ENCODE results near the gene CRADD.

Gene CRADD

GRCh38 chr12:93673084-93673483 is 4.1 kb upstream of the CRADD start:
- DNase-seq: no peak

GRCh38 chr12:93674386-93674785 is 2.8 kb upstream of the CRADD start:
- no peak for DNase-seq

GRCh38 chr12:93676408-93677194 is 574 bp upstream of the CRADD start:
- no peak for DNase-seq

DNA sequence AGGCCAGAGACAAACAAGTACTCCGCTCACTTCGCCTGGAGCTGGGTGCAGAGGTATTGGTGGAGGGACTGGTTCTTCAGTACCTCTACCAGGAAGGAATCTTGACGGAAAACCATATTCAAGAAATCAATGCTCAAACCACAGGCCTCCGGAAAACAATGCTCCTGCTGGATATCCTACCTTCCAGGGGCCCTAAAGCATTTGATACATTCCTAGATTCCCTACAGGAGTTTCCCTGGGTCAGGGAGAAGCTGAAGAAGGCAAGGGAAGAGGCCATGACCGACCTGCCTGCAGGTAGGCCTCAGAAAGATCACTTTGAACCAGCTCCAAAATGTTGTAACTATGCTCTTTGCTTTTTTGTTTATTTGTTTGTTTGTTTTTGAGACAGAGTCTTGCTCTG is 1.6 kb downstream of the CRADD start:
- no peak for DNase-seq

GRCh38 chr12:93679308-93679925 is 2.2 kb downstream of the CRADD start:
- no peak for DNase-seq

- DNase-seq: no peak
Observed at GRCh38 chr12:93680006-93680405, 2.8 kb downstream of the CRADD start.

DNA sequence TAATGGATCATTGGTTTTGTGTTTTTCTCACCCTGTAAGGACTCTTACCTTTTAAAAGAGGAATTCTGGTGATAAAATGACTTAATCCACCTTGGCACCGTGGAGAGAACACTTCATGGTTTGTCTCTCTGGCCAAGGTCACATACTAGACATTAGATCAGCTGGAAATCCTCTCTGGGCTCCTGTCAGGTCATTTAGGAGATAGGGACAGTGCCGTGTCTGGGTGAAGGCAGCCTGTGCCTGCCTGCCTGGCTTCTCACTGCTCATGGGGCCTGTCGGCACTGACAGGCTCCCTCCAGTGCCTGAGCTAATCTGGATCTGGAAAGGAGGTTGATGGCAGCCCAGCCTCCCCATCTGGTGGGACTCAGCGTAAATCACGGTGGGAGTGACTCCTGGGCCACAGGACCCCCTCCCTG is 5.7 kb downstream of the CRADD start:
- no peak for DNase-seq

DNA sequence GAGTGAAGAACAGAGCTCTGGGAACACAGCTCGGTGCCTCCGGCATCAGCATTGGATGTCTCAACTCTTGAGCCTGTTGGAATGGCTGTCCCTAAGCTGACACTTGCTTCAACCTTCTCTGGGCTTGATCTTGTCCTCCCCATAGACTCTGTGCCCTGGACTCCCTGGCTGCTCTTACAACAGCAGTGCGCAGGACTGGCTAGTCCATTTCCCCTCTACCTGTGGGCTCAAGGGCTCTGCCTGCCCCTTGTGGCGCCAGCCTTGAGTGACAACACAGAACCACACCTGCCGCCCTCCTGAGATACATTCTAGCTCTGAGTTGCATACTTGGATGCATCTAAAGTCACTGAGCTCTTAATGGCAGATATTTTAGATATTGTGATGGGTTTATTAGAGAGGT is 6.2 kb downstream of the CRADD start:
- DNase-seq: no peak

- DNase-seq: no peak
Observed at GRCh38 chr12:93684716-93685115, 7.5 kb downstream of the CRADD start.

DNA sequence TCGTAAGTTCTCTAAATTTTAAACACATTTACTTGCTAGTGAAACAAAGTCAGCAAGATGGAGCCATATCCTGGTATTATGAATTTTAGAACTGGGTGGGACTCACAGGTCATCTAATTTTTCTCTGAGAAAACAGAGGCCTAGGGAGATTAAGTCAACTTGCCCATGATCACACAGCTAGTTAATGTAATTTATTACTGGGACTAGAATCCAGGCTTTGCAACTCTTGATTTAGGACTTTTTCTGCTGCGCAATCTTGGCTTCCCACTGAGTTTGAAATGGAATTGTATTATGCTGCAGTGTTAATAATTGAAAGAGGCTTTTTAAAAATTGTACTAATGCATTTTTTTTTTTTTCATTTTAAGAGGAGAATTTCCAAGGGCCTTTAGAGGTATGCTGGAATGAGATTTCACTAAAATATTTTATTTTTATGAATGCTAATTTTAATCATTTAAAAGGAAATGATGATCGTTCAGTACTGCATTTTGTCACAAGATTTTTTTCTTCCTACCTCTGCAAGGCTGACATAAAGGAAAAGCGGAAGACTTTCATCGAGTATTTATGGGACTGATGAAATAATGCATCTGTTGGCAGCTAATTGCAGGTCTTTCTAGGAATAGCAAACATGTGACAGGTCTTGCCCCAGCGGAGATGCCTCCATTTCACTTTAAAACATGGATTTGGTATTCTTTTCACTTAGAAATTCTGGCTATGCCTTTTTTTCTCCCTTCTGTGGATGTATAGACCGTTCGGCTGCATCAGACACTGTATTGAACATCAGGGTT is 9.6 kb downstream of the CRADD start:
- no peak for DNase-seq

DNA sequence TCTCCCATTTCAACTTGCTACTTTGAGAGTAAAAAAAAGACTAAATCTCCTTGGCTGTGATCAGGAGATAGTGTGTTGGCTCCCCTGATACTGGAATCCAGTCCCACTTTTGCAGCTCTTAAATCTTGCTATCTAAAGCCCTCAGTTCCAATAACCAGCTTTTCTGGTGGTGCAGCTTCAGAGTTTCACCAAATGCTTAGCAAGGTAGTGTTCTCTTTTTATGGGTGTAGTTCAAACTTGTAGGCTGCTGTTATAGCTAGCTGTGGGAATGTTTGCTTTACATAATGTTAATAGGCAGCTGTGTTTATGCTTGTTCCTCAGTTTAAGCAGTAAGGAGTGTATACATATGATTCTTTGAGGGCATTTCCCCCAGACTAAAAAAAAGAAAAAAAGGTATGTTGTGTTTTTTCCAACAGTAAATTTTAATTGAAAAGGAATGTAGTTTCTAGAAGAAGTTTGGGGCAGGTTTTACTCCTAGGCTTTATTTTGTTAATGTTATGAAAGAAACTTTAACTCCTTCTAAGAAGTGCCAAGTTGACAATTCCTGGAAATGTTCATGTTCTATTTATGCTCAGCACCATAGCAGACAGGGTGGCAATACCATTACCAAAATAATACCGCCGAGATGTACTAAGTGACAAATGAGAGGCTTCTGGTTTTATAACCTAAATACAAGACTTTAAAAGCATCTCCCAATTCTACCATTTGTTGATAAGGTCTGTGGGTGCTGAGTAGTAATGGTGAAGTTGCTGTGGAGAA is 12.1 kb downstream of the CRADD start:
- DNase-seq: no peak

DNA sequence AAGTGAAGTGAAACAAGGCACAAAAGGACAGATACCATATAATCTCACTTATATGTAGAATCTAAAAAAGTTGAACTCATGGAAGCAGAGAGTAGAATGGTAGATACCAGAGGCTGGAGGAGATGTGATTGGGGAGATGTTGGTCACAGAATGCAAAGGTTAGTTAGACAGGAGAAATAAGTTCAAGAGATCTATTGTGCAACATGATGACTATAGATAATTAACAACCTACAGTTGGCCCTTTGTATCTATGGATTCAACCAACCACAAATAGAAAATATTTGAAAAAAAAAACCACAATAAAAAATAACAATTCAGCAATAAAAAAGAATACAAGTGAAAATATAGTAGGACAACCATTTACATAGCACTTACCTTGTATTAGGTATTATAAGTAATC is 19.3 kb downstream of the CRADD start:
- no peak for DNase-seq

DNA sequence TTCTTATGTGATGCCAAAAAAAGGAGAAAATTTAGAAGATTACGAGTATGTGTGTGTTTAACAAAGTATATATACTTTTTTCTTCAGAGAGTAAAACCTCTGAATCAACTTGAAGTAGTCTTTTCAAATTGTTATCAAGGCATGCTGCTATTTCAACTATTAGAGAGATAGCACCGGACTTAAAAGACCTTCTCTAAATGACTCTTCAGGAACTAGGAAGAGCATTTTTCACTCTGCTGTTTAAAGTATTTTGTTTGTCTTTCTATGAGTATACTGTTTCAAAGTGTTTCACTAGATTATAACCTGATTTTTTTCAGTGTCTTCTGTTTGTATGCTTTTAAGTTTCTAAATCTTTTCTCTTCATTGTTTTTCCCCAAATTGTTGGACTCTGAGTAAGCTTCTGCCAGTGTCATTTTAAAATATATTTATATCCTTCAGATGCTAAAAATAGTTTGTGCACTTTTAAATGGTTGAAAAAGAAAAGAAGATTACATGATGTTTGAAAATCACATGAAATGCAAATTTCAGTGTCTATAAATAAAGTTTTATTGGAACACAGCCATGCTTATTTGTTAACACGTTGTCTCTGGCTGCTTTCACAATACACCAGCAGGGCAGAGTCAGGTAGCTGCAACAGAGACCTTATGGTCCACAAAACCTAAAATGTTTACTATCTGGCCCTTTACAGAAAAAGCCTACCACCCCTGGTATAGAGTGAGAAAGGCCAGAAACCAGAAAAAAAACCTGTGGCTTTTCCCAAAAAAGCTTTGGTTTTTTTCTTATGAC is 21.3 kb downstream of the CRADD start:
- no peak for DNase-seq

GRCh38 chr12:93699271-93700145 is 22.3 kb downstream of the CRADD start:
- DNase-seq: no peak

DNA sequence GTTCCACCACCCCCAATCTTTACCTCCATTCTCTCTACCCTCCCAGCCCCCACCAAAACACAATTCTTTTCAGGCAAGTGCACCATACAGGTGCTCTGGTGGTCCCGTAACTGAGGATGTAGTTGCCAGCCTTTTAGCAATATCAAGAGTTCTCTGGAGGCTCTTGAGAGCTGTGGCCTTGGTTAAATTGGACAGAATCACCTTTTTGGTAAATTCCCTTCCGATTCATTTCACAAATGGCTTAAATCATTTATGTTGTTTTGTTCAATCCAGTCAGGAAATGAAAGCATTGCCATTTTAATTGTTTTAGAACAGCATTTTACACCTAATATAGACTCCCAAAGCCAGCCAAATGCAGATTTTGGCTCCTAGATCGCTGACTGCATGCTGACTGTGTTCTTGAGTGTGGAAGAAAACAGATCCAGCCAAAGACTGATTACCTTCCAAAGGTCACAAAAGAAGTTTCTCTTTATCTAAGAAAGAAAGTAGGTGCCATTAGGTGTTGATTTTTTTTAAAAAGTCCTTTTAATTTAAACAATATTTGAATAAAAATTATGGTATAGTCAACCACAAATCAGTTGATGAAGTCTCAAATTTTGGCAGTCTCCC is 25.6 kb downstream of the CRADD start:
- DNase-seq: no peak

DNA sequence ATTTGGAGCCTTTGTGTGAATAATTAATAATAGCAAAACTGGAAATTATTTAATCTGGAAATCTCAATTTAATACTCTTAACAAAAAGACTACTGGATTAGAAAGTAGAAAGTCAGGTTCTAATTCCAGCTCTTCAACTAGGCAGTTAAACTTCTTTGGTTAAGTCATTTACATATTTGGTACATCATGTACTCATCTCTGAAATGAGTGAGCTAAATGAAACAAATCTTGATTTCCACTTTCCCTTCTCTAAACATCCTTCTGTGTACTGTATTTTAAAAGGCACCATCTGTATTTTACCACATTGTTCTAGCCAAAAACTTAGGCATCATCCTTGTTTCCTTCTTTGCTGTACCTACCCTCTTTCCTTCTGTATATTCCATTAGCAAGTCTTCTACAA is 26.9 kb downstream of the CRADD start:
- no peak for DNase-seq

- DNase-seq: no peak
Observed at GRCh38 chr12:93704625-93705024, 27.4 kb downstream of the CRADD start.

GRCh38 chr12:93705237-93705636 is 28.1 kb downstream of the CRADD start:
- DNase-seq: no peak

DNA sequence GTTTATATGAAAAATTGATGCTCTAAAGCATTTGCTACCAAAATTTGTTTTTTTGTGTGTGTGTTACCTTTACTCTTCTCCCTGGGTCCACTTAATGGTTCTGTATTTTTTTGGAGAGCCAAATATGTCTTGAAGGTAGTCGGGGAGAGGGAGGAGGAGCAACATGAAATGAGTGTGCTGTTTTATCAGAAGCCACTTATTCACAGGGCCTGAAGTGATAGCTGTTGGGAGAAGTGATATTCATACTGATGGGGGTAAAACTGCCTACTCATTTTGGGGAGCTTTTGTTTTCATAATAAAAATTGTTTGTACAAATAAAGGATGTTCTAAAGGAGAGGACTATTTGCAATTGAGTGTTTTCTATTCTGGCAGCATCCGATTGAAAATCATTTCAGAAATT is 29.2 kb downstream of the CRADD start:
- no peak for DNase-seq

GRCh38 chr12:93706824-93707223 is 29.6 kb downstream of the CRADD start:
- DNase-seq: no peak

- no peak for DNase-seq
Observed at GRCh38 chr12:93707836-93708235, 30.7 kb downstream of the CRADD start.

All from activated T-cell treated with anti-CD3 and anti-CD28 coated beads for 4 hours (primary cell).